Femur (tissue), 1 donor: ENCODE measurements around the gene TNFRSF1A.
"Not testable (repeated sequence)": the region's sequence is repeated elsewhere in the genome, so short reads cannot be mapped to it uniquely, and the experiment has no call there.

ENCODE experiments used
- DNase-seq: peaks from one replicate; pipeline ENCODE4 v3.0.0-alpha.2; 2017

TNFRSF1A gene

GRCh38 chr12:6355491-6356373, 13.9 kb upstream of the TNFRSF1A start:
- peak; percentile 19 for DNase-seq

- peak; percentile 8 for DNase-seq
Observed at GRCh38 chr12:6354495-6355393, 12.9 kb upstream of the TNFRSF1A start.

- DNase-seq, result no peak
Observed at GRCh38 chr12:6352193-6353173, 10.6 kb upstream of the TNFRSF1A start.

- DNase-seq, result no peak
Observed at GRCh38 chr12:6351622-6352021, 9.7 kb upstream of the TNFRSF1A start.

GRCh38 chr12:6347367-6348338, 5.8 kb upstream of the TNFRSF1A start:
- peak; percentile 75 for DNase-seq

- no peak for DNase-seq
Observed at GRCh38 chr12:6346942-6347341, 5.1 kb upstream of the TNFRSF1A start.

DNA sequence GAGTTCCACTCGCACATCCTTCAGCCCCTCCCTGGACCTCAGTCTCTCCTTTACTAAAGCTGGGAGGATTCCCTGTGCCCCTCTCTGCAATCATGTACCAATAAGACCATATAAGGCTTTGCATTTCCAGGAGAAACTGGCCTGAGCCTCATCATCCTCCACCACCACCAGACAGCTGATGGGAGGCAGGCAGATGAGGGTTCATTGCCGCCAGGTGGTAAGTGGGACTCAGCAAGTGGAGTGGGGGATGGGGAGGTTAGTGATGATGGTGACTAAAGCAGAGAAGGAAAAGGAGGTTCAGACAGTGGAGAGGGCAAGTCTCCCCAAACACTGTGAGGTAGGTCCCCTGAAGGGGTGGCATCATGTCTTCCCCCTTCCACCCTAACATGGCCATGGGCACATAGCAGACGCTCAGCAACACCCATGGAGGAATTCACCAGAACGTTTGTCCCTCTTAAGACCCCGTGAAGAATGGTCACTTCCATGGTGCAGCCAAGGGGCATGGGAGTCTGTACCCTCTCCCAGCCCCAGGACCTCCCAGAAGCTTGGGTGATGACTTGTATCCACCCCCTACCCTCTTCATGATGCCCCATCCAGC, 4.5 kb upstream of the TNFRSF1A start:
- no peak for DNase-seq

GRCh38 chr12:6345319-6346091, 3.6 kb upstream of the TNFRSF1A start:
- DNase-seq, result peak; percentile 23

GRCh38 chr12:6344101-6344660, 2.3 kb upstream of the TNFRSF1A start:
- DNase-seq, result not testable (repeated sequence)

DNA sequence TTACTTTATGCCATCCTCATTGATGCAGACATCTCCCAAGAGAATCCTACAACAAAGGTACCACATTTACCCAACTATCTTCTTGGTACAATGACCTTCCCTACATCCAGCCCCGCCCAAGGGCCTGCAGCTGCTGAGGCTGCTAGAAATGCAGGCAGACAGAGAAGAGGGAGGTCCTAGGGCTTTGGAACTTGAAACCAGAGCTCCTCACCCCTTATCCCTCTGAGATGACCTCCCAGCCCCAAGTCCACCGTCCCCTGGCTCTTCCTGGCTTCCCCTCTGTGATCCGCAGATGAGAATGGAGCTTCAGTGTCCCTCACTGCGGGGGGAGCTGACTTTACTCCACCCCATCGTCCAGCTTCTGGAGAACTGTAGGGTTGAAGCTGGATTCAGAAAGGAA, 1.6 kb upstream of the TNFRSF1A start:
- no peak for DNase-seq

GRCh38 chr12:6342140-6342889, 439 bp upstream of the TNFRSF1A start:
- DNase-seq, result no peak

GRCh38 chr12:6340745-6341416, 995 bp downstream of the TNFRSF1A start:
- no peak for DNase-seq

DNA sequence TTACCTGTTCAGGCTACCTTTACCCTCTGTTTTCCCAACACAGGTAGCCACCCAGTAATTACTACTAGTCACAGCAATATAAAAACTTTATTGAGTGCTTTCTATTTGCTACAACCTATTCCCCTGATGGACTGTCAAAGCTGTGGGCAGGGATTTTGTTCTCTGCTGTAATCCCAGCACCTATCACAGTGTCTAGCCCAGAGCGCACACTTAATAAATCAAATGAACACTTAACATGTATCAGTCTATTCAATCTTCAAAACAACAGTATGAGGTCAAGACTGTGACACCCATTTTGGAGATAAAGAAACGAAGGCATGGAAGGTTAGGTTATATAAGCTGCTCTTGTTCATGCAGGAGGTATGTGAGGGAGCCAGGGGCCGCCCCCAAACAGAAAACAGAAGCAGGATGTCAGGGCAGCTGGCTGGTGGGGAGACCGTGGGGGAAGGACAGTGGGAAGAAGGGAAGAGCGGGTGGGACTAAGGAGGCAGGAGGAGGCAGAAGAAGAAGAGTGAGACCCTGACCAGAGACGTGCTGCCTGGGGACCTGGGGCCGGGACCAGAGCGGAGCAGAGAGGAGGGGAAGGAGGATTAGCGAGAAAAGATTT, 1.7 kb downstream of the TNFRSF1A start:
- no peak for DNase-seq

DNA sequence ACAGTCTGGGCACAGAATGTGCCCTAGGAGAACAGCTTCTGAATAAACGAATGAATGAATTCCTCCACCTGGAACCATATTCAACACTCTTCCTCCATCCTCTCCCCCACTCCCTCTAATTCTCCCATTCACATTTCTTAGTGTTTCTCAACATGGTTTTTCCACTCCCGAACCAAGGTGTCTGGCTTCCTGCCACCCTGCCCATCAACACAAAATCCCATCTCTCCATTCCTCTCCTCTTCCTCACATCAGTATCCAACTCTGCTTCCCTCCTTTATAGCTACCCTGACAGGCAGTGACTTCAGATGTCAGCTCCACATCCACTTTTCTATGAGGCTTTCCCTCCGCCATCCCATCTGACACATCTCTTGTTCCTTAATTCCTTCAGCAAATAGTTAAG, 2.9 kb downstream of the TNFRSF1A start:
- no peak for DNase-seq

DNA sequence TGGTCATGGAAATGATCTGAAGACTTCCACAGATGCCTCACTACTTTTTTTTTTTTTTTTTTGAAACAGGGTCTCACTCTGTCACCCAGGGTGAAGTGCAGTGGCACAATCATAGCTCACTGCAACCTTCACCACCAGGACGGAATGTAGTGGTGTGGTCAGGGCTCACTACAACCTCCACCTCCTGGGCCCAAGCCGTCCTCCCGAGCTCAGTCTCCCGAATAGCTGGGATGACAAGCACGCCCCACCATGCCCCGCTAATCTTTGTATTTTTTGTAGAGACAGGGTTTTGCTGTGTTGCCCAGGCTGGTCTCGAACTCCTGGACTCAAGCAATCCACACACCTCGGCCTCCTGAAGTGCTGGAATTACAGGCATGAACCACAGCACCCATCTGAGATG, 3.3 kb downstream of the TNFRSF1A start:
- not testable (repeated sequence) for DNase-seq

DNA sequence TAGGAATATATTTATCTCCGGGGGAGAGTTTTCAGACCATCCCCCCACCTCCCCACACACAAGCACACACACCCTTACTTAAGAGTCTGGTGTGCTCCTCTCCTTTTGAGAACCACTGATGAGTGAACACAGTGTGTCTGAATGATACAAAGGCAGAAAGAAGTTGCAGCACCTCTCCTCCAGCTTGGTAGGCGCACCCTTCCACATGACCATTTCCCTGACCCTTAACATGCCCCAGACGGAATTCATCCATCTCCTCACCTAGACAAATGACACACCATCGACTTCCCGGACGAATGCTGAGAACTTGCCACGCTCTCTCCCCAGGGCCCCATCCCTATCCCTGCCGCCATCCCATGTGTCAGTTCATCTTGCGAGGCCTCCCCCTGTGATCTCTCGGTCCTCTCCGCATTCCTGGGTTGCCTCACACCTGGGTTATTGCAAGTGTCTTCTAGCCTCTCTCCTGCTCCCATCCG, 3.9 kb downstream of the TNFRSF1A start:
- no peak for DNase-seq
